Activated naive CD4-positive, alpha-beta T cell treated with anti-CD3 and anti-CD28 coated beads, Interleukin-2, amount 10 ng/mL, durations not matched to agents 7 days and 5 days (primary cell): ENCODE results near the gene SETD1A.

ENCODE experiments used
- CTCF ChIA-PET: fragments of 350-600 bp; sonication (Branson Sonifier 250); formaldehyde crosslinking; loops from one replicate; lab custom pipeline; 2021; ENCODE audit warnings: antibody characterized with exemption; lab: Charles Lee
- DNase-seq: peaks from one replicate; pipeline ENCODE4 v3.0.0-alpha.2; 2020
- H3K27ac Mint-ChIP-seq: one replicate; pipeline ENCODE4 v1.8.0; 2021; ENCODE audit warnings: mild to moderate bottlenecking, moderate library complexity, mixed read lengths
- H3K27me3 Mint-ChIP-seq: one replicate; pipeline ENCODE4 v1.8.0; 2021; ENCODE audit warnings: mild to moderate bottlenecking, mixed read lengths
- H3K36me3 Mint-ChIP-seq: one replicate; pipeline ENCODE4 v1.8.0; 2021; ENCODE audit warnings: mixed read lengths
- H3K4me1 Mint-ChIP-seq: one replicate; pipeline ENCODE4 v1.8.0; 2021; ENCODE audit warnings: mixed read lengths
- H3K4me3 Mint-ChIP-seq: one replicate; pipeline ENCODE4 v1.8.0; 2021; ENCODE audit warnings: mild to moderate bottlenecking, moderate library complexity, mixed read lengths
- H3K9me3 Mint-ChIP-seq: one replicate; pipeline ENCODE4 v1.8.0; 2021; ENCODE audit warnings: mixed read lengths

SETD1A gene

GRCh38 chr16:30971298-30971697 is 13.7 kb downstream of the SETD1A start:
- H3K36me3 Mint-ChIP-seq: peaks cover 69% of the 10 kb centered on the region
- H3K4me1 Mint-ChIP-seq: no peaks in the 10 kb centered on the region
- no peak for DNase-seq
- H3K27me3 Mint-ChIP-seq: no peaks in the 10 kb centered on the region
- H3K9me3 Mint-ChIP-seq: no peaks in the 10 kb centered on the region
- CTCF ChIA-PET: interaction anchor here (1.3 kb wide), 1 partner anchor 11 kb away, joined by 3 read pairs; no protein-coding TSS in a partner anchor
- H3K27ac Mint-ChIP-seq: no peak overlapping the region
- no peak overlapping the region for H3K4me3 Mint-ChIP-seq

- Mint-ChIP-seq H3K4me3 (no peak overlapping the region), H3K4me1 (no peaks in the 10 kb centered on the region), H3K9me3 (no peaks in the 10 kb centered on the region), H3K36me3 (peaks cover 65% of the 10 kb centered on the region), H3K27ac (no peak overlapping the region), H3K27me3 (no peaks in the 10 kb centered on the region)
- no peak for DNase-seq
- CTCF ChIA-PET: interaction anchor here (1.3 kb wide), 1 partner anchor 10 kb away, joined by 3 read pairs; no protein-coding TSS in a partner anchor
Observed at GRCh38 chr16:30972872-30973271, 15.3 kb downstream of the SETD1A start.

- Mint-ChIP-seq H3K27ac (no peak overlapping the region), H3K27me3 (no peaks in the 10 kb centered on the region), H3K36me3 (peaks cover 60% of the 10 kb centered on the region), H3K9me3 (no peaks in the 10 kb centered on the region), H3K4me3 (no peak overlapping the region), H3K4me1 (no peaks in the 10 kb centered on the region)
- DNase-seq: no peak
- CTCF ChIA-PET: no interaction called here
Observed at GRCh38 chr16:30974348-30974747, 16.8 kb downstream of the SETD1A start.

- no peaks in the 10 kb centered on the region for H3K9me3 Mint-ChIP-seq
- H3K4me1 Mint-ChIP-seq: no peaks in the 10 kb centered on the region
- H3K27me3 Mint-ChIP-seq: no peaks in the 10 kb centered on the region
- H3K27ac Mint-ChIP-seq: no peak overlapping the region
- no peak overlapping the region for H3K4me3 Mint-ChIP-seq
- peaks cover 59% of the 10 kb centered on the region for H3K36me3 Mint-ChIP-seq
- no peak for DNase-seq
- CTCF ChIA-PET: interaction anchor here (0.9 kb wide), 1 partner anchor 166 kb away, joined by 3 read pairs; no protein-coding TSS in a partner anchor
Observed at GRCh38 chr16:30976486-30976885, 18.9 kb downstream of the SETD1A start.

GRCh38 chr16:30977502-30977901 is 19.9 kb downstream of the SETD1A start:
- H3K4me3 Mint-ChIP-seq: no peak overlapping the region
- H3K4me1 Mint-ChIP-seq: no peaks in the 10 kb centered on the region
- no peaks in the 10 kb centered on the region for H3K9me3 Mint-ChIP-seq
- no peaks in the 10 kb centered on the region for H3K27me3 Mint-ChIP-seq
- peaks cover 57% of the 10 kb centered on the region for H3K36me3 Mint-ChIP-seq
- peak; percentile 41 for DNase-seq
- CTCF ChIA-PET: interaction anchor here (1.7 kb wide), 1 partner anchor 165 kb away, joined by 4 read pairs; no protein-coding TSS in a partner anchor
- H3K27ac Mint-ChIP-seq: peak overlapping the region; percentile 16

GRCh38 chr16:30979170-30980022 is 21.8 kb downstream of the SETD1A start:
- Mint-ChIP-seq H3K9me3 (no peaks in the 10 kb centered on the region), H3K4me1 (no peaks in the 10 kb centered on the region), H3K36me3 (peaks cover 46% of the 10 kb centered on the region), H3K27me3 (no peaks in the 10 kb centered on the region), H3K27ac (no peak overlapping the region), H3K4me3 (no peak overlapping the region)
- CTCF ChIA-PET: no interaction called here
- DNase-seq: no peak

- Mint-ChIP-seq H3K4me3 (no peak overlapping the region), H3K36me3 (peaks cover 43% of the 10 kb centered on the region), H3K27ac (no peak overlapping the region), H3K27me3 (no peaks in the 10 kb centered on the region), H3K9me3 (no peaks in the 10 kb centered on the region), H3K4me1 (peaks cover 2% of the 10 kb centered on the region)
- CTCF ChIA-PET: no interaction called here
- no peak for DNase-seq
Observed at GRCh38 chr16:30980023-30980371, 22.4 kb downstream of the SETD1A start.

GRCh38 chr16:30980434-30980833 is 22.9 kb downstream of the SETD1A start:
- H3K4me1 Mint-ChIP-seq: peaks cover 6% of the 10 kb centered on the region
- DNase-seq: no peak
- no peak overlapping the region for H3K4me3 Mint-ChIP-seq
- no peaks in the 10 kb centered on the region for H3K9me3 Mint-ChIP-seq
- H3K27ac Mint-ChIP-seq: peak overlapping the region; percentile 58
- CTCF ChIA-PET: no interaction called here
- H3K36me3 Mint-ChIP-seq: peaks cover 43% of the 10 kb centered on the region
- H3K27me3 Mint-ChIP-seq: no peaks in the 10 kb centered on the region

- Mint-ChIP-seq H3K9me3 (no peaks in the 10 kb centered on the region), H3K36me3 (peaks cover 38% of the 10 kb centered on the region), H3K27me3 (no peaks in the 10 kb centered on the region), H3K4me1 (peaks cover 7% of the 10 kb centered on the region), H3K4me3 (no peak overlapping the region), H3K27ac (no peak overlapping the region)
- CTCF ChIA-PET: interaction anchor here (3.1 kb wide), 1 partner anchor 161 kb away, joined by 14 read pairs; no protein-coding TSS in a partner anchor
- DNase-seq: no peak
Observed at GRCh38 chr16:30980959-30981358, 23.4 kb downstream of the SETD1A start.

GRCh38 chr16:30982548-30983288 is 25.2 kb downstream of the SETD1A start:
- Mint-ChIP-seq H3K27ac (peak overlapping the region; percentile 13), H3K4me3 (no peak overlapping the region), H3K9me3 (no peaks in the 10 kb centered on the region), H3K27me3 (no peaks in the 10 kb centered on the region), H3K4me1 (peaks cover 11% of the 10 kb centered on the region), H3K36me3 (peaks cover 27% of the 10 kb centered on the region)
- DNase-seq: no peak
- CTCF ChIA-PET: interaction anchor here (0.7 to 3.1 kb wide), 4 partner anchors 11 to 160 kb away, joined by 3 to 14 read pairs (median 4); no protein-coding TSS in a partner anchor

- CTCF ChIA-PET: interaction anchor here (0.8 to 3.1 kb wide), 6 partner anchors 11 to 460 kb away, joined by 3 to 14 read pairs (median 4); partner anchors contain the start of gene ZNF843
Observed at GRCh38 chr16:30983289-30983889, 25.8 kb downstream of the SETD1A start.

GRCh38 chr16:30983898-30984610 is 26.5 kb downstream of the SETD1A start:
- no peaks in the 10 kb centered on the region for H3K9me3 Mint-ChIP-seq
- H3K4me1 Mint-ChIP-seq: peaks cover 11% of the 10 kb centered on the region
- CTCF ChIA-PET: interaction anchor here (0.6 to 3.1 kb wide), 23 partner anchors 8 to 884 kb away, joined by 3 to 18 read pairs (median 4); partner anchors contain the start of genes VKORC1 and ZNF843
- no peak for DNase-seq
- H3K27ac Mint-ChIP-seq: no peak overlapping the region
- no peak overlapping the region for H3K4me3 Mint-ChIP-seq
- no peaks in the 10 kb centered on the region for H3K27me3 Mint-ChIP-seq
- peaks cover 24% of the 10 kb centered on the region for H3K36me3 Mint-ChIP-seq

More at GRCh38 chr16:30983289-30983889, 25.8 kb downstream of the SETD1A start:
- no peaks in the 10 kb centered on the region for H3K27me3 Mint-ChIP-seq
- H3K4me1 Mint-ChIP-seq: peaks cover 11% of the 10 kb centered on the region
- DNase-seq: no peak
- no peak overlapping the region for H3K4me3 Mint-ChIP-seq
- H3K36me3 Mint-ChIP-seq: peaks cover 27% of the 10 kb centered on the region
- H3K27ac Mint-ChIP-seq: no peak overlapping the region
- no peaks in the 10 kb centered on the region for H3K9me3 Mint-ChIP-seq

GRCh38 chr16:30984669-30985400 is 27.3 kb downstream of the SETD1A start, which contains the start of gene HSD3B7:
Gene HSD3B7 (plus strand): TSS chr16:30985207. CDS start chr16:30985659, 452 bp downstream.
- CTCF ChIA-PET: interaction anchor here (0.6 to 2.3 kb wide), 29 partner anchors 9 to 884 kb away, joined by 3 to 18 read pairs (median 4); partner anchors contain the start of genes VKORC1 and ZNF843
- Mint-ChIP-seq H3K9me3 (no peaks in the 10 kb centered on the region), H3K4me1 (peaks cover 11% of the 10 kb centered on the region), H3K27ac (peak within 1 kb of the TSS; percentile 45), H3K4me3 (peak within 1 kb of the TSS; percentile 38), H3K36me3 (peaks cover 24% of the 10 kb centered on the region), H3K27me3 (no peaks in the 10 kb centered on the region)
- DNase-seq: peak; percentile 88
